ENCODE measurements around the gene PLCXD3.
"Not testable (repeated sequence)": the region's sequence is repeated elsewhere in the genome, so short reads cannot be mapped to it uniquely, and the experiment has no call there.

PLCXD3 gene

DNA sequence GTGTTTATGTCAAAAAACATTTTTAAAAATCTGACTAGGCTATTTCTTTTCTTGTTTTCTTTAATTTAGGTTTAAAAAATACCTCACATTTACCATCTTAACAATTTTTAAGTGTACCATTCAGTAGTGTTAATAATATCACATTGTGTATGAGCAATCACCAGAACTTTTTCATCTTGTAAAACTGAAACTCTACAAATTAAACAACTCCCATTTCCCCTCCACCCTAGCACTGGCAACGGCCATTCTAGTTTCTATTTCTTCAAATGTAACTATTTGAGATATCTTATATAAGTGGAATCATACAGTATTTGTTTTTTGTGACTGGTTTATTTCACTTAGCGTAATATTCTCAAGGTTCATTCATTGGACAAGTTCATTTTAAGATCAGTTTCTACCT lies 27.7 kb downstream of the PLCXD3 start:
- DNase-seq: no peak

DNA sequence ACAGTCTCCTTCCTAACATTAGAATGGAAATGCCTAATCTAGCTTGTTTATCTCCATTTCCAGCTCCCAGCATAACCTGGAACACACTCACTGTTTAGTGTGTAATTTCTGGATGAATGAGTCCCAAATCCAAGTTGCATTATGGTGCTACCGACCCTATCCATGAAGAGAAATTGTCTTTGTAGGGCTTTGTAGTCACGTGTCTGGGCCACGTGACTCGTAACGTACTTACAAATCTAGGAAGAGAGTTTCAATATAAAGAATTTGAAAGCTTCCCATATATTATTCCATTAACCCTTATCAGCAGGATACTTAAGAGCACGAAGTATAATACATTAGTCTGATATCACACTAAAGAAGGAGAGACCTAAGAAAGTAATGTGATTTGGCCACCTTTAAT lies 28.2 kb downstream of the PLCXD3 start:
- no peak for DNase-seq

DNA sequence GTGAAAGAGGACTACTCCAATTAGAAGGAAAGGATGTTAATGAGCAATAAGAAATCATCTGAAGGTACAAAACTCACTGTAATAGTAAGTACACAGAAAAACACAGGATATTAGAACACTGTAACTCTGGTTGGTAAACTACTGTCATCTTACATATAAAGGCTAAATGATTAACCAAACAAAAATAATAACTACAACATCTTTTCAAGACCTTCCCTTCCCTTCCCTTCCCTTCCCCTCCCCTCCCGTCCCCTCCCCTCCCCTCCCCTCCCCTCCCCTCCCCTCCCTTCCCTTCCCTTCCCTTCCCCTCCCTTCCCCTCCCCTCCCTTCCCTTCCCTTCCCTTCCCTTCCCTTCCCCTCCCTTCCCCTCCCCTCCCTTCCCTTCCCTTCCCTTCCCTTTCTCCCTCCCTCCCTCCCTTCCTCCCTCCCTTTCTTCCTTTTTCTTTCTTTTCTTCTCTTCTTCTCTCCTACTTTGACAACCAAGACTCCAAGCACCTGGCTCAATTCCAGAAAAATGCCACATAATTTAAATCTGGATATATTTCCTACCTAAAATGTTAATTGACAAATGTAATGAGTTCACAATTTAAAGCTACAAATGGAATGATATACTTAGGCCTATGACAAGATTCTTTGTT lies 38.7 kb downstream of the PLCXD3 start:
- not testable (repeated sequence) for DNase-seq

DNA sequence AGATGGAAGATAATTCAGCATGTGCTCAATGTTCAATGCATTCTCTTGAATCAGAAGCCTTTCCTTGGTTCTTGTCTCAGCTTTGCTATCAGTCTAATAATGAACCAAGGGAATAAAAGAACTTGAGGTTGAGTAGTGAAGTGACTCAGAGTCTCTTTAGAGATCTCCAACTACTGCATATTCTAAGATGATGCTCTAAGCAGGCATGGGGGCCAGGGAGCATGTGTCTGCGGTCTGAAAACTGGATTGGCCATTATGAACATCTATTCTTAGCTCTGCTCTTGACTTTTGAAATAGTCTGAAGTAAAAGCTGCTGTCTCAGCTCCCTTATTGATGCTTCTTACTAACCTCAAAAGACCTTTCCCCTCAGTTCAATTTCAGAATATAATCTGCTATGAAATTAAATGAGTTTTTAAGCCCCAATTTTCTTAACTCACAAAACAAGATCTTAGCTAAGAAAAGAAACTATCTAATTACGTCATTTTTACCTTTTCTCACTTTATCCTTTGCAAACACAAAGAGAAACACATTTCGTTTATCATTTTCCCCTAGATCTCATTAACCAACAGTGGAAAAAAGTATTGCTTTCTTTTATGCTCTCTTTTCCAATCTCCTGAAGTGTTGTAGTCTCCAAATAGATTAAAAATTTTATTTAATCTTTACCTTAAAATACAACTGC lies 44.8 kb downstream of the PLCXD3 start:
- no peak for DNase-seq

DNA sequence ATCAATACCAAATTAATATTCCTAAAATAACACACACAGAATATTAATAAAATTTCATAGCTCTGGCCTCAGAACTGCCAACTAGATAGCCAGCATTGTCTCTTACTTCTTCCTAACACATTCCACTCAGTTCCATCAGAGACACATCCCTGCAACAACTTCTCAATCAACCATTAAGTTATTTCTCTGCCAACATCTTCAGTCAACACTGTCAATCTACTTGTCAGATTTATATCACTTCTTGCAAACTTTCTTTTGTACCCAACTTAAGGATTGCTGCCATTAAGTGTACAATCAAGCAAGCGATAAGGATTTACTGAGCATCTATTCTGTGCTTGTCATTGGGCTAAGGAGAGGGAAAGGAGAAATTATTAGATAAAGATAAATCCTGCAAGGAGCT lies 50.8 kb downstream of the PLCXD3 start:
- no peak for DNase-seq

DNA sequence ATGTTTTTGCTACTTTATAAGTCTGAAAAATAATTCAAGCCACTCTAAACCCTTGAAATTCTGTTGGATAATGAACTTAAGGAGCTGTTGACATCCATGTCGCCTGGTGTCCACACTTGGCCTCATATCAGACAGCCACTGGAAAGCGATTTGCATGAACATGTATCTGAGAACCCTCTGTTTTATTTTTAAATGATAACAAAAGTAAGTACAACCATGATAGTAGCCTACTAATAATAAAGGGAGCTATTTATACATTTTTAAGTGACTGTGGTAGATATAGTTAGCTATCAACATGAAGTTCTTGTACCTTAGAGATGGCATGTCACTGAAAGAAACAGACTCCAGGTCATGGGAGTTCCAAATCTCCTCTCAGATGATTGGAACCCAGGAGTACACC lies 53.3 kb downstream of the PLCXD3 start:
- no peak for DNase-seq

DNA sequence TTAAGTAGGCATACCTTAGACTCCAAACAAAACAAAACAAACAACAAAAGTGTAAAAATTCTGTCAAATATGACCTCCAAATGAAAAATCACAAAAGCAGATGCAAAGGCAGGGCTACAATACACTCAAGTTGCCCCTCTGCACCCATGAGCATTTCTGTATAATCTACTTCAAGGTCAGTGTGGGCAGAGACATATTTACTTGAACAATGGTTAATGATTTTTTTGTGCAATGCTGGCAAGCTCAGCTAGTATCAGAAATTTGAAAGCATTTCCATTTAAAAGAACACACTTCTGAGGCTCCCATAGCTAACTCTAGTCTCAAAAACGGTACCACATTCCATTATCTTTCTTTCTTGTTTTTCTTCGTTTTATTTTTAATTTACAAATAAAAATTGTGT lies 57.9 kb downstream of the PLCXD3 start:
- no peak for DNase-seq

DNA sequence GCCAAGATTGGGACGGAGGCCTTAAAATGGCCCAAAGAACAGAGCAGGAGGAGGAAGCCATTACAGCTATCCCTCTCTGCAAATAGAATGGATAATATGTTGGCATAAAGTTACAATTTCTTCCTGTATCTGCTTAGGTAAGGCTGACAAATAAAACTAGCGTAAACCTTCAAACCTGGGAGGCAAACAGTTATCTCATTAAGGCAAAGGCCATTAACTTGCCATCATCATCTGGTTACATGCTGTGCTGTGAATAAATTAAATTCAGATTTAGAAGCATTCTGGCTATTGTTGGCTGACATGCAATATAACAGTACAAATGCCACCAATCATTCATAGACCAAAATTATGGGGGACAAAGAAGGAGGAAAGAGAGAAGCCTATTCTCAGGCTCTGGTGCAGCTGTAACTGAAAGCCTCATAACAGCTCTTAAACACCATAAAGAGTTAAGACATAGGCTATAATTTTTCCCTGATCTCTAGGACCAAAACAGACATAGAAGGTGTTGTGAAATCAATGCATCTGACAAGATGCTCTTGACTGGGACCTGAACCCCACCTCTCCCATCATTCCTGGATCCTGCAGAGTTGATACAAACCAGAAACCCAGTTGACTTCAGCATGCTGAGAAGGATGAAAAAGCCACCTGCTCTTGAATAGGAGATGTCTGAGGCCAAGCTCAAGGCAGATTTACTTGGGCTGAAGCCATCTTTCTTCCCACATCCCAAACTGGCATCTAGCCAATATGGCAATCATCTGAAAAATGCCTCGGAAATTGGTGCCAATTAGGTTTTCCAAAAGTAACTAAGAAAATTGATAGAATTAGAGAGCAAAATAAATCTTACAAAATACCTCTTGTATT lies 62.5 kb downstream of the PLCXD3 start:
- no peak for DNase-seq

DNA sequence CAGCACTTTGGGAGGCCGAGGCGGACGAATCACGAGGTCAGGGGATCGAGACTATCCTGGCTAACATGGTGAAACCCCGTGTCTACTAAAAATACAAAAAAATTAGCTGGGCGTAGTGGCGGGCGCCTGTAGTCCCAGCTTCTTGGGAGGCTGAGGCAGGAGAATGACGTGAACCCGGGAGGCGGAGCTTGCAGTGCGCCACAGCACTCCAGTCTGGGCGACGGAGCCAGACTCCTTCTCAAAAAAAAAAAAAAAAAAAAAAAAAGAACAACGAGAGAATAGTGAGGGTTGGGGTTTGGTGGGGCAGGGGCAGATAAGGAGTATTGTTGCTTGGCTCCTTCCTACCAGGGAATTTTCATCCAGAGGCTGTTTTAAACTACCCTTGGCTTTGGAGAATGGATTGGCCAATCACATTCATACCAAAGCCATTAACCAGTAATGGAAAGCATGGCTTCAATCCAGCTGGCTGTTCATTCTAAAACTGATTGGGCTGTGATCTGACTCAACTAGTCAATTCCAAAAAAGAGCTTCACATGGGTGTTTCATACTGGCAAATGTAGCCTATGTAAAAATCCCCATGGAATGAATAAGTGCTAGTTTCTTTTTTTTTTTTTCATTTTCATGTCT lies 64.4 kb downstream of the PLCXD3 start:
- DNase-seq: no peak

DNA sequence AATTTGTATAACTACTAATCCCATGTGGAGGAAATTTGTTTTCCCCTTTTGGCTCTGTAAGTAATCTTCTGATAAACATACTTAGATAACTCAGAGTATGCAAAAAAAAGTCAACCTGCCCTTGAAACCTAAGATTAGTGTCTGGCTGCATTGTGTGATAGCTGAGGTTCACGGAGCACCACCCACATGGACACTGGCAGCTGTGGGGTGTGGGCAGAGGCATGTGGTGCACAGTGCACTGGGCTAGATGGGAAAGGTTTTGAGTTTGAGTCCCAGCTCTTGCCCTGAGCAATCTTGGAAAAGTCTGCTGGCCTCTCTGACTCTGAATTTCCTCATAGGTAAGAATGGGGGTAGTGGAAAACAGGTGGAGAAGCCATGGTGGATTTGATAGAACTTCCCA lies 75.1 kb downstream of the PLCXD3 start:
- DNase-seq: no peak

DNA sequence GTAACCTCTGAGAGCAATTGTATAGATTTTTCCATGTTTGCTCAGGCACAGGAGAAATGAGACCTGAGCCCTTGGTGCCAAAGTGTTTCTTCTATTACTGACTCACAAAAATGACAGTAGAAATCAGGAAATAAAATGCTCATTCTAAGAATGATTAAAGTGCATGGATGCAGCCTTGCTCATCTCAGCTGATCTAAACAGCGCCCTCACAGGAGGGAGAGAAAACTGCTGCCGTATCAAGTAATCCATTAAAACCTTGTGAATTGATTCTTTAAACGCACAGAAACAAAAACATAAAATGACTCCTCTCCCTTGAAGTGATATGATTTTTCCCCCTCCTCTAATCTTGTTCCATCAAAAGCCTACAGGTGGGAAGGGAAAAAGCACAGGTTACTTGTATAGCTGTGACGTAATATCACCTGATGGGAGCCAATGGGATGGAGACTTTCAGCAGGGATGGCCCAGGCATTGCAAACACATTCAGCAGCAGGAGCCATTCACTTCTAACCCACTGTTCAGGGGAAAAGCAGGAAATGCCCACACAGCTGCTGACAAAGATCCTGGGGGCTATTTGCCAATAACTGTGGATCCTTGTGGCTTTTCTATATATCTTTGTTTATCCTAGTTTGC lies 76.7 kb downstream of the PLCXD3 start:
- peak; percentile 25 for DNase-seq

DNA sequence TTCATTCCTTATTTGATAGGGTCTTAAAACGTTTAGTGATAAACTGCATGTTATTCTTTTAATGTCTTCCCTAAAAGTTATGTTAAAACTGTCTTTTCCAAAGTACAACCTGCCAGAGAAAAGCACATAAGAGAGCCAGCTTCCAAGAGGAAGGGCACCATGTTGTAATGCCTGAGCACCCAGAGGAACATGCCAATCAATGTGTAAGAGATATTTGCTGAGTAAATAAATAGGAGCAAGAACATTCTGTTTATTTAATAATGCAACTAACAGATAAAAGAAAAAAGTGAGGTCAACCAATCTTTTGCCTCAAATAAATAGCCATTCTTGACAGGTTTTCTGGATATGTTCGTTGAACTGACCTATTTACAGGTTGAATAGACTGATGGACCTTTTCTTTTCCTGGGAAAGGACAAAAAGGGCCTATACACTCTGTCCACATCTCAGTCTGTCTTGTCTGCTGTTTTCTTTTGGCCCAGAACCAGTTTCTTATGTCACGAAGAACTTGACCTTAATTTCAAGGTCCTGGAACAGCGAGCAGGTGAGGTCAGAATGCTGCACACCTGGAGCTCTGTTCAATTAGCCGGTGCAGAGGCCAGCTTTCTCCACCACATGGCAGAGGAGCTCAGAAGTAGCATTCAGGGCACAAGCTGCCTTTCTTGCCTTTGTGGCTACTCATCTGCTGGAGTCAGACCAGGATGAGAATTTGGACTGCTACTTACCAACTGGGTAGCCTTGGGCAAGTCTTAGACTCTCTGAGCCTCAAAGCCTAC lies 77.7 kb downstream of the PLCXD3 start:
- DNase-seq: no peak

DNA sequence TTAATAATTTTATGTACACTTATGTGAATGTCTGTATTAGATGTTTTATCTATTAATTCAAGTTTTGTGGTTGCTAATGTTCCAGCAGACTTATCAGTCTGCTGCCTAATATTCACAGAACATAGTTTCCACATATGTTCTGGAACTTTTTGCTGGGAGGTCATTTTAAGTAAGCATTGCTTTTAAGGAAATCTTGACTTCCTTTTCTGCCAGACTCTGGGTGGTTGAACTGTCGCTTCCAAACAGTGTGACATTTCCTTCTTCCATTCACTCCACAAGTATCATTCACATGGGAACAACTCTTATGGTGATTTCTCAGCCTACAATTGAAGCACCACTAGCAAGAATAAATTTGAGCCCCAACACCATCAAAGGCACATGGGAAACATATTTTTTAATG lies 82.9 kb downstream of the PLCXD3 start:
- no peak for DNase-seq

DNA sequence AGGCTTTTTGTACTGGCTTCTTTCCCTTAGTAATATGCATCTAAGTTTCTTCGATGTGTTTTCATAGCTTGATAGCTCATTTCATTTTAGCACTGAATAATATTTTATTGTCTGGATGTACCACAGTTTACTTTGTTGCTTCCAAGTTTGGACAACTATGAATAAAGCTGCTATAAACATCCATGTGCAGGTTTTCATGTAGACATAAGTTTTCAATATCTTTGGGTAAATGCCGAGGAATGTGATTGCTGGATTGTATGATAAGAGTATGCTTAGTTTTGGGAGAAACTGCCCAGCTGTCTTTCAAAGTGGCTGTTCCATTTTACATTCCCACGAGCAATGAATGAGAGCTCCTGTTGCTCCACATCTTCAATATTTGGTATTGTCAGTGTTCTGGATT lies 84.7 kb downstream of the PLCXD3 start:
- DNase-seq: no peak

DNA sequence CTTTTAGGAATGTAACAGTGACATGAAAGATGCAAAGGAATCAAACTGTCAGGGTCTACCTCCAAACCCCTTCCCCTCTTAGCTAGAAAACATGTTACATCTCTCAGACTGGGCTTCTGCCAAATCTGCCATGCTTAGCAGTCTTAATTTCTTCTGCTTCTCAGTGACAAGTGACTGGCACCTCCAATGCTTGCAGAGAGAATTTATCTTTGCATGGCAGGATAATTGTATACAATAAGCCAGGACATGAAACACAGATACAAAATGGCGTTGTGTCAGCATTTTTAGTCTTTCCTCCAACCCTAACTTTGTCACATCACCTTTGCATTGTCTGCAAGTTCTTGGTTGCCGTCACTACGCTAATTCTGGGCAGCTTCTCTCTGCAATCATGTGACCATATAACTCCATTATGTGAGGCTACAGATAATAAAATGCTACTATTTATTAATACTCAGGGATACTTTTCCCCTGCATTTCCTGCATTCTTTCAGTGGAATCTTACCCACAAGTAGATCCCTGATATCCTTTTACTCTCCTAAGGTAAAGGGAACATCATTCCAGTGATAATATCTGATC lies 89.8 kb downstream of the PLCXD3 start:
- DNase-seq: no peak

DNA sequence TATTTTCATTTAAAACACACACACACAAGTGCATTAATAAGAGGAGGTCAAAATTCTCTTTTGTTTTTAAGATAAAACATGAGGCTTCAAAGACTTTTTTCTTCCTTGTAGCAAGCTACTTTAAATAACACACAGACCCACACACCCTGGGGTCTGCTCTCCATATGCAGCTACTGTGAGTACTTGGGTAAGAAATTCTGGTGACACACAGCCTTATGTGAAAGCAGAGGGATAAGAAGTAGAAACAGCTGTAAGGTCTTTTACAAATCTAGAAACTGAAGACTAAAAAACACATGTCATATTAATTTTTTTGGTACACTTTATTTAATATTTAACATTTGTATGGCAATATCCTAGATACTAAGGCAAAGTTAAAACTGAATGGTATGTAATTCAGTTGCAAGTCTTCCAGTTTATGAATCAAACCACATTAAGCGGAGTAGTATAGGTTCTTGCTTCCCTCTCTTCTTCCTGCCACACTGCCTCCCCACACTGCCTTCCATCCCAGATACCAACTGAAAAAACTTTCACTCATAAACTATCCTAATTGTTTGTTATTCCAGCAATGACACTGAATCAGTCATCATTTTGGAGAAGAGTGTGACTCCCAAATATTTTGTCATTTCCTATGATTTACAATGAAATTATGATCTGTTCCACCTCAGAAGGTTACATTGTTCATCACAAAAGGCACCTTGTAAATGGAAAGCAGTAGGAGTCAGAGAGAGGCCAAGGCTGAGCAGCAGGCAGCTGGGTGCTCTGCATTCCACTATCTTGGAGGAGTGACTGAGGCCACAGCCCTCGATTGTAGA lies 92.0 kb downstream of the PLCXD3 start:
- no peak for DNase-seq

DNA sequence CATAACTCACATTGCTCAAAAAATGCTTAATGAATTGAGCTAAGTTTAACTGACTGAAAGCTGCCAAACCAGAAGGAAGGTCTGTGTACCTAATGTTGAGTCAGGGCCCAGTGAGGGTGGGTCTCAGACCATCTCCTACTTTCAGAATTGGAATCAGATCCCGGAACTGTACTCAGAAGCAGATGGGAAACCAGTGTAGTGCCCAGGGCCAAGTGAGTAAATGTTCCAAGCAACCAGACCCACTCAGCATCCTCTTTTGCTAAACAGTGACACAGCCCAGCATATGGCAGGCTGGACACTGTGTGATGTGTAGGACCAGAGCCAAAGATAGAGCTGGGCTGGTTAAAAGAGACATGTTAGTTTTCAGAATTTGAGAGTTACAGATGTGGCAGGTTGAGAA lies 94.1 kb downstream of the PLCXD3 start:
- no peak for DNase-seq

DNA sequence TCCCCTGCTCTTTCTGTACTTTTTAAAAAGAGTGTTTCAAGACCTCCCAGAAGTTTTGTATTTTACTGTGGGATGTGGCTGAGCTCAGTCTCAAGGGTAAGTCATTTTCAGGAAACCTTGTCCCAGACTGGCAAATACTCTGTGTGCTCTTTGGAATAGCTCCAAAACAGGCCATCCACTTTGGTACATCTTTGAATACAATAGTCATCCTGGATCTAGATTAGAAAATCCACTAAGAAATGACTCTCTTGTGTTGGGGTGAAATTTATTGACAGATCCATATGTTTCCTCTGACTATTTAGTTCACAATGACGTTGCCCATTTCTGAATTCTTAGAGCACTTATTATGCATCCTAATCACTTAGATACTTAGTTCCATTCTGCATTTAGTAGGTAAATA lies 95.2 kb downstream of the PLCXD3 start:
- DNase-seq: no peak

DNA sequence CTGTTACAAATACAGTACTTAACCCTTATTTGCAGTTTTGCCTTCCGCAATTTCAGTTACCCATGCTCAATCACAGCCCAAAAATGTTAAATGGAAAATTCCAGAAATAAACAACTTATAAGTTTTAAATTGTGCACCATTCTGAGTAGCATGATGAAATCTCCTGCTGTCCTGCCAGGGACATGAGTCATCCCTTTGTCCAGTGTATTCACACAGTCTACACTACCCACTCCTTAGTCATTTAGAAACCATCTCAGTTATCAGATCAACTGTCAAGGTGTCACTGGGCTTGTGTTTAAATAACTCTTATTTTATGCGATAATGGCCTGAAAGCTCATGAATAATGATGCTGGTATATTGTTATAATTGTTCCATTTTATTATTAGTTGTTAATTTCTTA lies 95.8 kb downstream of the PLCXD3 start:
- no peak for DNase-seq

DNA sequence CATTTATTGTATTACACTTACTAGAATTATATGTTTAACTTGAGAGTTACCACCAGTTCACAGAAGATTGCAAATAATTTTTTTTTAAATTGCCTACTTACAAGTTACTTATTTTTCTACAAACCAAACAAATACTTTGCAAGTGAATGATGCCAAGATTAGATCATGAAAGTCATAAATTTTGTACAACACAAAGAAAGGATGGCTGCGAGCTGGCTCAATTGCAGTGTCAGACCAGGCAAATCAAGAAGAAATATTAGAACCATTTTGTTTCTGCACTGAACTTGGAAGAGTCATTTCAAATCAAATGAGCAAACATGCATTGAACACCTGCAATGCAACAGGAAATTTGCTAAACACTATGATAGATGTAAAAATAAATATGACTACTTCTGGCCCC lies 97.3 kb downstream of the PLCXD3 start:
- DNase-seq: no peak

DNA sequence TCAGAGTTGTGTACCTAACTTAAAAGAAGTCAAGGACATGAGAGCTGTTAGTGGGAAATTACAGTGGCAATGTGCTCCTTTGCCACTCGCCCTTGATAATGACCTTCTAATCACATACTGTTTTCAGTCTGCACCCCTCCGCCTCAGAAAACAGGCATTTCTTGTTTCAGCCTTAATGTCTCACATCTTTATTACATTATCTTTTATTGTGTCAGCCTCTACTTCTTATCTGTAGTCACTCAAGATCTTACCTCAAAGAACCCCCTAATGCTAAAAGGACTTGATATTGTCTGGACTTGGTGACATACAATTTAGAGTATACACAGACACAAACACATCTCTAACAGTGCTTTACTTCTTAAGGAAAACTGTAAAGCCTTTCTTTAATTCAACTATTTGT lies 97.9 kb downstream of the PLCXD3 start:
- no peak for DNase-seq

Measured in NCI-H82 (cell line).